SK-N-SH (cell line): ENCODE measurements around the gene INPP5K. TPM values are rescaled to one million over a fixed set of nuclear protein-coding genes. Genes with fewer than 3 reads are reported as not detected.

ENCODE experiments used
- CTCF ChIA-PET: fragments of 300-600, 350-600 bp; formaldehyde crosslinking; extraction: SDS; loops from one replicate; lab custom pipeline; 2021; lab: Yijun Ruan, JAX
- POLR2A ChIA-PET: fragments of 350-600 bp; sonication (Branson Sonifier 250); formaldehyde crosslinking; extraction: SDS; loops from one replicate; lab custom pipeline; 2020; ENCODE audit warnings: antibody characterized with exemption, inconsistent platforms; lab: Yijun Ruan, JAX
- DNase-seq: peaks from one replicate; pipeline ENCODE4 v3.0.0; 2012
- H2AFZ ChIP-seq: fragments of 200-600 bp; sonication (generic); 2 replicates; pipeline ENCODE4 v1.8.1; 2016; ENCODE audit warnings: antibody characterized with exemption, mild to moderate bottlenecking, low read depth
- H3F3A ChIP-seq: fragments of 200-600 bp; sonication (generic); replicated peaks from 2 replicates; pipeline ENCODE3; 2016; ENCODE audit warnings: antibody characterized with exemption, mild to moderate bottlenecking; ENCODE audit not compliant: insufficient read depth
- H3K27ac ChIP-seq, 2 experiments: fragments of 200-500 bp in 1 of 2; fragments of 200-600 bp in 1 of 2; sonication (Bioruptor generic) in 1 of 2; sonication (generic), shearing (Covaris generic) in 1 of 2; 2 replicates each; pipeline versions ENCODE4 v1.5.1 to v1.6.1; 2014 to 2016; ENCODE audit warnings: low read depth in 2 of 2, inconsistent platforms in 1 of 2, low read length in 1 of 2, mild to moderate bottlenecking in 1 of 2, mixed read lengths in 1 of 2
- H3K27me3 ChIP-seq: fragments of 200-600 bp; sonication (generic), shearing (Covaris generic); 2 replicates; pipeline ENCODE4 v1.6.1; 2016; ENCODE audit warnings: mixed run types; ENCODE audit not compliant: insufficient read depth
- H3K36me3 ChIP-seq, 2 experiments: fragments of 200-500 bp in 1 of 2; fragments of 200-600 bp in 1 of 2; sonication (Bioruptor generic) in 1 of 2; sonication (generic) in 1 of 2; replicated peaks in 1 of 2; 2 replicates each; pipeline versions ENCODE3 to v1.5.1; 2014 to 2016; ENCODE audit warnings: low read length in 1 of 2, mild to moderate bottlenecking in 1 of 2; ENCODE audit not compliant: insufficient read depth in 2 of 2, control insufficient read depth in 1 of 2
- H3K4me1 ChIP-seq, 2 experiments: fragments of 200-500 bp in 1 of 2; fragments of 200-600 bp in 1 of 2; sonication (Bioruptor generic) in 1 of 2; sonication (generic), shearing (Covaris generic) in 1 of 2; 2 replicates each; pipeline versions ENCODE4 v1.5.1 to v1.6.1; 2014 to 2016; ENCODE audit warnings: low read depth in 1 of 2, low read length in 1 of 2, mixed run types in 1 of 2; ENCODE audit not compliant: insufficient read depth in 2 of 2, control insufficient read depth in 1 of 2
- H3K4me2 ChIP-seq: fragments of 200-600 bp; sonication (generic), shearing (Covaris generic); 2 replicates; pipeline ENCODE4 v1.6.1; 2017; ENCODE audit warnings: mixed run types
- H3K4me3 ChIP-seq, 2 experiments: fragments of 200-500 bp in 1 of 2; fragments of 200-600 bp in 1 of 2; sonication (Bioruptor generic) in 1 of 2; sonication (generic), shearing (Covaris generic) in 1 of 2; 2 replicates each; pipeline versions ENCODE4 v1.5.1 to v1.8.1; 2014 to 2016; ENCODE audit warnings: low read depth in 2 of 2, inconsistent platforms in 1 of 2, low read length in 1 of 2, mild to moderate bottlenecking in 1 of 2, mixed read lengths in 1 of 2, moderate library complexity in 1 of 2
- H3K79me2 ChIP-seq: fragments of 200-600 bp; sonication (generic); 2 replicates; pipeline ENCODE4 v1.8.1; 2017; ENCODE audit warnings: mild to moderate bottlenecking; ENCODE audit not compliant: insufficient read depth
- H3K9ac ChIP-seq: fragments of 200-600 bp; sonication (generic); 2 replicates; pipeline ENCODE4 v1.6.1; 2017; ENCODE audit warnings: mixed run types
- H3K9me2 ChIP-seq: fragments of 200-600 bp; sonication (generic); 2 replicates; pipeline ENCODE4 v1.6.1; 2017; ENCODE audit warnings: mixed run types
- H3K9me3 ChIP-seq: fragments of 200-600 bp; sonication (generic); 2 replicates; pipeline ENCODE4 v1.6.1; 2017; ENCODE audit warnings: mixed run types, mild to moderate bottlenecking, moderate library complexity
- H4K20me1 ChIP-seq: fragments of 200-600 bp; sonication (generic); 2 replicates; pipeline ENCODE4 v1.6.1; 2017; ENCODE audit warnings: mild to moderate bottlenecking, mixed run types; ENCODE audit not compliant: insufficient read depth
- ELF1 ChIP-seq: IDR thresholded peaks from 2 replicates; pipeline ENCODE4 v1.4.0; 2012
- FOXM1 ChIP-seq: IDR thresholded peaks from 2 replicates; pipeline ENCODE4 v1.4.0; 2012; ENCODE audit warnings: low read depth, mild to moderate bottlenecking
- MEF2A ChIP-seq: IDR thresholded peaks from 2 replicates; pipeline ENCODE4 v1.4.0; 2012; ENCODE audit warnings: low read depth, borderline replicate concordance
- REST ChIP-seq: IDR thresholded peaks from 2 replicates; pipeline ENCODE4 v1.6.1; 2012; ENCODE audit warnings: mild to moderate bottlenecking, low read depth, low read length, moderate library complexity
- TEAD4 ChIP-seq: IDR thresholded peaks from 2 replicates; pipeline ENCODE4 v1.4.0; 2012; ENCODE audit warnings: mild to moderate bottlenecking, borderline replicate concordance; ENCODE audit not compliant: insufficient read depth
- WGBS: methylation state at CpG from one replicate; pipeline ENCODE4 v1.1.6; 2017; ENCODE audit warnings: low lambda C conversion rate; 5-methylcytosine and 5-hydroxymethylcytosine counted together
- polyA plus RNA-seq, 3 experiments: library from polyadenylated mRNA; depleted of rRNA; stranded (reverse); fragments of >200 nt; gene quantifications; 2 replicates each; pipeline ENCODE4 v1.2.3, GENCODE V29; 2012

INPP5K gene
- polyA plus RNA-seq, 1 of the 3 experiments (the other 2 are of a cell fraction): 26.2 TPM

GRCh38 chr17:1503699-1504098 lies 12.7 kb downstream of the INPP5K start (continued):
- no peak for TF ChIP-seq REST

GRCh38 chr17:1498869-1499268 lies 17.5 kb downstream of the INPP5K start:
- no peak for DNase-seq
- Histone ChIP-seq H3K9ac (no peak overlapping the region), H3K79me2 (no peaks in the 10 kb centered on the region), H3K4me1 (no peaks in the 10 kb centered on the region; a peak in 2 of 4 replicates), H3K4me3 (no peak overlapping the region), H4K20me1 (no peaks in the 10 kb centered on the region), H3K27me3 (no peaks in the 10 kb centered on the region), H3F3A (peaks cover 10% of the 10 kb centered on the region), H3K9me2 (no peaks in the 10 kb centered on the region), H3K9me3 (no peaks in the 10 kb centered on the region), H3K4me2 (no peak overlapping the region), H3K36me3 (peaks cover 0 to 12% of the 10 kb centered on the region in 2 experiments), H2AFZ (no peak overlapping the region), H3K27ac (no peak overlapping the region)
- no peak for TF ChIP-seq TEAD4
- ChIA-PET CTCF (interaction anchor here (3.6 kb wide), 1 partner anchor 11 kb away, joined by 13 read pairs; no protein-coding TSS in a partner anchor), POLR2A (interaction anchor here (2.3 kb wide), 1 partner anchor 13 kb away, joined by 5 read pairs; no protein-coding TSS in a partner anchor)
- 87% methylated on average over 9 of the region's 9 CpGs for WGBS

GRCh38 chr17:1498233-1498632 lies 18.2 kb downstream of the INPP5K start:
- 97% methylated on average over 2 of the region's 2 CpGs for WGBS
- DNase-seq: no peak
- no peaks in the 10 kb centered on the region for H4K20me1 ChIP-seq
- no peak overlapping the region for H3K4me2 ChIP-seq
- no peak overlapping the region for H2AFZ ChIP-seq
- H3K27ac ChIP-seq: no peak overlapping the region
- H3K27me3 ChIP-seq: no peaks in the 10 kb centered on the region
- POLR2A ChIA-PET: interaction anchor here (2.3 kb wide), 1 partner anchor 14 kb away, joined by 5 read pairs; no protein-coding TSS in a partner anchor
- H3K9me2 ChIP-seq: no peaks in the 10 kb centered on the region
- H3K79me2 ChIP-seq: no peaks in the 10 kb centered on the region
- no peak overlapping the region for H3K9ac ChIP-seq
- peaks cover 10% of the 10 kb centered on the region for H3F3A ChIP-seq
- H3K4me1 ChIP-seq: peaks cover 0 to 3% of the 10 kb centered on the region in 2 experiments; a peak in 2 of 4 replicates
- H3K4me3 ChIP-seq: no peak overlapping the region
- no peaks in the 10 kb centered on the region for H3K9me3 ChIP-seq
- CTCF ChIA-PET: interaction anchor here (0.8 to 3.6 kb wide), 3 partner anchors 12 to 166 kb away, joined by 3 to 13 read pairs (median 3); partner anchors contain the start of gene INPP5K
- peaks cover 0 to 12% of the 10 kb centered on the region in 2 experiments for H3K36me3 ChIP-seq
- no peak for TF ChIP-seq ELF1

GRCh38 chr17:1497831-1498230 lies 18.6 kb downstream of the INPP5K start:
- no peak overlapping the region for H2AFZ ChIP-seq
- ChIA-PET POLR2A (interaction anchor here (2.3 to 3.2 kb wide), 2 partner anchors 14 to 19 kb away, joined by 5 to 14 read pairs; partner anchors contain the start of gene INPP5K), CTCF (interaction anchor here (0.8 to 3.6 kb wide), 3 partner anchors 12 to 166 kb away, joined by 3 to 13 read pairs (median 3); partner anchors contain the start of gene INPP5K)
- no peaks in the 10 kb centered on the region for H3K79me2 ChIP-seq
- no peak for TF ChIP-seq FOXM1
- no peak for TF ChIP-seq ELF1
- no peak for TF ChIP-seq MEF2A
- H3K4me1 ChIP-seq: peaks cover 0 to 7% of the 10 kb centered on the region in 2 experiments; a peak in 2 of 4 replicates
- H4K20me1 ChIP-seq: no peaks in the 10 kb centered on the region
- H3F3A ChIP-seq: peaks cover 10% of the 10 kb centered on the region
- no peak overlapping the region for H3K4me2 ChIP-seq
- H3K9ac ChIP-seq: no peak overlapping the region
- H3K9me2 ChIP-seq: no peaks in the 10 kb centered on the region
- H3K4me3 ChIP-seq: no peak overlapping the region
- H3K36me3 ChIP-seq: peaks cover 0 to 12% of the 10 kb centered on the region in 2 experiments
- H3K27ac ChIP-seq: no peak overlapping the region
- no peak for DNase-seq
- no peaks in the 10 kb centered on the region for H3K27me3 ChIP-seq
- 94% methylated on average over 14 of the region's 15 CpGs for WGBS
- no peaks in the 10 kb centered on the region for H3K9me3 ChIP-seq
